GM12878 (cell line): Measurements from ENCODE around the gene VEZF1. TPM values are rescaled to one million over a fixed set of nuclear protein-coding genes. Genes with fewer than 3 reads are reported as not detected.
A peak's percentile ranks its signal among the peaks of the same experiment; 100 is the strongest.

Experiments
- ATF2 ChIP-seq: IDR thresholded peaks from 2 replicates; pipeline ENCODE4 v1.6.1; 2012; ENCODE audit warnings: low read length, inconsistent platforms
- ATF7 ChIP-seq: fragments of 450-650 bp; IDR thresholded peaks from 2 replicates; pipeline ENCODE4 v1.6.1; 2016; ENCODE audit warnings: low read depth, mild to moderate bottlenecking
- BCL11A ChIP-seq: IDR thresholded peaks from 2 replicates; pipeline ENCODE4 v1.6.1; 2011; ENCODE audit warnings: low read depth, low read length
- CBX5 ChIP-seq: sonication (generic); IDR thresholded peaks from 2 replicates; pipeline ENCODE4 v1.6.1; 2016; ENCODE audit warnings: low read depth, moderate library complexity, mild to moderate bottlenecking, inconsistent platforms
- DPF2 ChIP-seq: fragments of 450-650 bp; IDR thresholded peaks from 2 replicates; pipeline ENCODE4 v1.6.1; 2017; ENCODE audit warnings: mild to moderate bottlenecking
- EED ChIP-seq: sonication (generic); IDR thresholded peaks from 2 replicates; pipeline ENCODE4 v1.6.1; 2016; ENCODE audit warnings: antibody characterized with exemption, low read depth
- FOXM1 ChIP-seq: IDR thresholded peaks from 2 replicates; pipeline ENCODE4 v1.6.1; 2012; ENCODE audit warnings: low read depth, mild to moderate bottlenecking, inconsistent platforms, low read length, moderate library complexity
- HDAC6 ChIP-seq: fragments of 200-600 bp; sonication (generic); IDR thresholded peaks from one replicate; pipeline ENCODE4 v1.8.0; 2017; ENCODE audit warnings: antibody characterized with exemption; ENCODE audit not compliant: unreplicated experiment
- HDGF ChIP-seq: fragments of 450-650 bp; IDR thresholded peaks from 2 replicates; pipeline ENCODE4 v1.6.1; 2016; ENCODE audit warnings: antibody characterized with exemption
- IKZF1 ChIP-seq: fragments of 450-650 bp; conservative IDR thresholded peaks from 2 replicates; pipeline ENCODE4 v1.6.1; 2017; ENCODE audit warnings: antibody characterized with exemption, mild to moderate bottlenecking
- IRF4 ChIP-seq: IDR thresholded peaks from 2 replicates; pipeline ENCODE4 v1.6.1; 2011; ENCODE audit warnings: low read depth, low read length
- JUNB ChIP-seq: IDR thresholded peaks from 2 replicates; pipeline ENCODE4 v1.6.1; 2016; ENCODE audit warnings: antibody characterized with exemption, mild to moderate bottlenecking
- KDM1A ChIP-seq: fragments of 200-600 bp; sonication (generic); IDR thresholded peaks from 2 replicates; pipeline ENCODE4 v1.6.1; 2016; ENCODE audit warnings: borderline replicate concordance
- MTA2 ChIP-seq: fragments of 450-650 bp; IDR thresholded peaks from 2 replicates; pipeline ENCODE4 v1.6.1; 2016; ENCODE audit warnings: low read depth, mild to moderate bottlenecking, moderate library complexity
- NBN ChIP-seq: fragments of 450-650 bp; IDR thresholded peaks from 2 replicates; pipeline ENCODE4 v1.6.1; 2016
- NFXL1 ChIP-seq: fragments of 450-650 bp; IDR thresholded peaks from 2 replicates; pipeline ENCODE4 v1.6.1; 2017; ENCODE audit warnings: antibody characterized with exemption, mild to moderate bottlenecking, borderline replicate concordance
- NR2F1 ChIP-seq: fragments of 450-650 bp; conservative IDR thresholded peaks from 2 replicates; pipeline ENCODE4 v1.6.1; 2017; ENCODE audit warnings: mild to moderate bottlenecking
- PAX5 ChIP-seq: IDR thresholded peaks from 2 replicates; pipeline ENCODE4 v1.6.1; 2011; ENCODE audit warnings: low read depth, low read length, borderline replicate concordance
- RCOR1 ChIP-seq: conservative IDR thresholded peaks from 2 replicates; pipeline ENCODE4 v1.6.1; 2012; ENCODE audit warnings: low read depth, low read length, improper control_type of control experiment
- SMAD1 ChIP-seq: fragments of 450-650 bp; IDR thresholded peaks from 2 replicates; pipeline ENCODE4 v1.6.1; 2018; ENCODE audit warnings: mild to moderate bottlenecking, low read depth; ENCODE audit not compliant: partially characterized antibody
- SPI1 ChIP-seq: IDR thresholded peaks from 2 replicates; pipeline ENCODE4 v1.6.1; 2011; ENCODE audit warnings: low read depth, mild to moderate bottlenecking, low read length, moderate library complexity, borderline replicate concordance; ENCODE audit not compliant: insufficient read depth
- SUPT20H ChIP-seq: IDR thresholded peaks from 2 replicates; pipeline ENCODE4 v1.6.1; 2011; ENCODE audit warnings: low read depth, mild to moderate bottlenecking, low read length, moderate library complexity, borderline replicate concordance; ENCODE audit not compliant: control insufficient read depth
- TCF12 ChIP-seq: IDR thresholded peaks from 2 replicates; pipeline ENCODE4 v1.6.1; 2011; ENCODE audit warnings: low read depth, mild to moderate bottlenecking, low read length
- ZNF24 ChIP-seq: fragments of 450-650 bp; IDR thresholded peaks from 2 replicates; pipeline ENCODE4 v1.6.1; 2017; ENCODE audit warnings: antibody characterized with exemption, mild to moderate bottlenecking
- polyA plus RNA-seq, 11 experiments: library from polyadenylated mRNA; depleted of rRNA in 4 of 11; unstranded in 6 of 11; stranded (reverse) in 5 of 11; fragments of >200 nt; fragmentation: Nextera tagmentation in 4 of 11; fragmentation: Illumina TruSeq in 1 of 11; extraction: Ambion mirVana in 4 of 11; extraction: Trizol in 1 of 11; gene quantifications; 1 replicate in 1 of 11; 2 replicates in 10 of 11; pipeline versions ENCODE4 v1.2.1 to v1.2.3, GENCODE V29; 2011 to 2016; ENCODE audit warnings: inconsistent platforms in 2 of 11, missing spikeins in 2 of 11, low read depth in 1 of 11
- total RNA-seq, 4 experiments: library from RNA; depleted of rRNA in 3 of 4; stranded (reverse); fragments of >200 nt in 3 of 4; fragmentation: Illumina TruSeq in 1 of 4; extraction: Trizol in 1 of 4; gene quantifications; 2 replicates each; pipeline versions ENCODE4 v1.2.1 to v1.2.3, GENCODE V29; 2013 to 2021
- TF ChIP-seq, protein P1 (sequence below): fragments of 450-650 bp; IDR thresholded peaks from 2 replicates; pipeline ENCODE4 v1.6.1; 2016; ENCODE audit warnings: mild to moderate bottlenecking
- TF ChIP-seq, protein P2 (sequence below): fragments of 450-650 bp; IDR thresholded peaks from 2 replicates; pipeline ENCODE4 v1.6.1; 2018; ENCODE audit warnings: mild to moderate bottlenecking, low read depth, moderate library complexity; ENCODE audit not compliant: partially characterized antibody

VEZF1 gene
- total and polyA plus RNA-seq, 10 of the 15 experiments (the other 5 are each of a cell fraction or from before 2014, with no cell fraction given) = 9.5 to 28.2 (median 20.3) TPM

DNA sequence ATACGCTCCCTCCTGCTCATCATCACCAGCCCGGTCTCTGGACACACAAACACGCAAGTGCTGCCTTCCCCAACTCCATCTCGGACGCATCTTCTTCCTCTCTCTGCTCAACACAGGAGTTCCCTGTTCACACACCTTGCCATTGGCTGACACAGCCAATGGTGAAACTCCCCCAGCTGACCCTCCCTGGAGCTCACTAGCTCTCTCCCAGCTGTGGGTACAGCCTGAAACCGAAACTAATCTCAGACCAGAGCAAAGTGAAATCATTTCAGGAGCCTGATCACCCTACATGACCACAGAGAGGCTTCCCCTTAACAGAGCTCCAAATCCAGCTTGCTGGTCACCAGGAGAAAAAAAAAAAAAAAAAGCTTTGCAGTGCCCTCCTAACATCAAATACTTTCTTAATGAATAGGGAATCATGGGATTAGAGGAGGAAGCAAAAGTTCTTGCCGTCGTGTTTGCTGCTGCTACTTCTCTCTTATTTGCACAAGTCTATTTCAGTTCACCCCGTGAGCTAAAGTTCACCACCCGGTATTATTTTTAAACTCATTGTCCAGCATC lies 41.2 kb downstream of the VEZF1 start (continued):
- TF ChIP-seq, protein P1, sequence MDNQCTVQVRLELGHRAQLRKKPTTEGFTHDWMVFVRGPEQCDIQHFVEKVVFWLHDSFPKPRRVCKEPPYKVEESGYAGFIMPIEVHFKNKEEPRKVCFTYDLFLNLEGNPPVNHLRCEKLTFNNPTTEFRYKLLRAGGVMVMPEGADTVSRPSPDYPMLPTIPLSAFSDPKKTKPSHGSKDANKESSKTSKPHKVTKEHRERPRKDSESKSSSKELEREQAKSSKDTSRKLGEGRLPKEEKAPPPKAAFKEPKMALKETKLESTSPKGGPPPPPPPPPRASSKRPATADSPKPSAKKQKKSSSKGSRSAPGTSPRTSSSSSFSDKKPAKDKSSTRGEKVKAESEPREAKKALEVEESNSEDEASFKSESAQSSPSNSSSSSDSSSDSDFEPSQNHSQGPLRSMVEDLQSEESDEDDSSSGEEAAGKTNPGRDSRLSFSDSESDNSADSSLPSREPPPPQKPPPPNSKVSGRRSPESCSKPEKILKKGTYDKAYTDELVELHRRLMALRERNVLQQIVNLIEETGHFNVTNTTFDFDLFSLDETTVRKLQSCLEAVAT = peak; percentile 62; the same call in 1 of the 2 replicates
- peak; percentile 79; the same call in 1 of the 2 replicates for TF ChIP-seq BCL11A
- TF ChIP-seq HDAC6 = no peak
- TF ChIP-seq, protein P2, sequence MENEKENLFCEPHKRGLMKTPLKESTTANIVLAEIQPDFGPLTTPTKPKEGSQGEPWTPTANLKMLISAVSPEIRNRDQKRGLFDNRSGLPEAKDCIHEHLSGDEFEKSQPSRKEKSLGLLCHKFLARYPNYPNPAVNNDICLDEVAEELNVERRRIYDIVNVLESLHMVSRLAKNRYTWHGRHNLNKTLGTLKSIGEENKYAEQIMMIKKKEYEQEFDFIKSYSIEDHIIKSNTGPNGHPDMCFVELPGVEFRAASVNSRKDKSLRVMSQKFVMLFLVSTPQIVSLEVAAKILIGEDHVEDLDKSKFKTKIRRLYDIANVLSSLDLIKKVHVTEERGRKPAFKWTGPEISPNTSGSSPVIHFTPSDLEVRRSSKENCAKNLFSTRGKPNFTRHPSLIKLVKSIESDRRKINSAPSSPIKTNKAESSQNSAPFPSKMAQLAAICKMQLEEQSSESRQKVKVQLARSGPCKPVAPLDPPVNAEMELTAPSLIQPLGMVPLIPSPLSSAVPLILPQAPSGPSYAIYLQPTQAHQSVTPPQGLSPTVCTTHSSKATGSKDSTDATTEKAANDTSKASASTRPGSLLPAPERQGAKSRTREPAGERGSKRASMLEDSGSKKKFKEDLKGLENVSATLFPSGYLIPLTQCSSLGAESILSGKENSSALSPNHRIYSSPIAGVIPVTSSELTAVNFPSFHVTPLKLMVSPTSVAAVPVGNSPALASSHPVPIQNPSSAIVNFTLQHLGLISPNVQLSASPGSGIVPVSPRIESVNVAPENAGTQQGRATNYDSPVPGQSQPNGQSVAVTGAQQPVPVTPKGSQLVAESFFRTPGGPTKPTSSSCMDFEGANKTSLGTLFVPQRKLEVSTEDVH = no peak
- TF ChIP-seq EED = peak; percentile 96
- 0 out of 2 replicates have a peak, but pooled peaks have one; percentile 20 for TF ChIP-seq CBX5
- peak; percentile 45 for TF ChIP-seq DPF2
- no peak for TF ChIP-seq SMAD1
- TF ChIP-seq PAX5 = peak; percentile 69; the same call in 1 of the 2 replicates
- peak; percentile 69 for TF ChIP-seq JUNB
- no peak for TF ChIP-seq NBN
- TF ChIP-seq ATF2 = peak; percentile 86
- TF ChIP-seq IRF4 = peak; percentile 81
- TF ChIP-seq HDGF = 0 out of 2 replicates have a peak, but pooled peaks have one; percentile 42
- peak; percentile 86; the same call in 1 of the 2 replicates for TF ChIP-seq RCOR1
- TF ChIP-seq MTA2 = no peak
- peak; percentile 50; the same call in 1 of the 2 replicates for TF ChIP-seq SPI1
- TF ChIP-seq FOXM1 = peak; percentile 63; the same call in 1 of the 2 replicates
- TF ChIP-seq SUPT20H = no peak
- peak; percentile 86 for TF ChIP-seq IKZF1
- no peak for TF ChIP-seq ZNF24
- peak; percentile 89 for TF ChIP-seq TCF12
- TF ChIP-seq ATF7 = peak; percentile 59
- TF ChIP-seq NFXL1 = no peak
- 0 out of 2 replicates have a peak, but pooled peaks have one; percentile 45 for TF ChIP-seq NR2F1
- no peak for TF ChIP-seq KDM1A
